Measurements from ENCODE around the gene LARGE1. TPM values are rescaled to one million over a fixed set of nuclear protein-coding genes. Genes with fewer than 3 reads are reported as not detected.

The LARGE1 gene
- total RNA-seq, 1 donor: 22.8 TPM

DNA sequence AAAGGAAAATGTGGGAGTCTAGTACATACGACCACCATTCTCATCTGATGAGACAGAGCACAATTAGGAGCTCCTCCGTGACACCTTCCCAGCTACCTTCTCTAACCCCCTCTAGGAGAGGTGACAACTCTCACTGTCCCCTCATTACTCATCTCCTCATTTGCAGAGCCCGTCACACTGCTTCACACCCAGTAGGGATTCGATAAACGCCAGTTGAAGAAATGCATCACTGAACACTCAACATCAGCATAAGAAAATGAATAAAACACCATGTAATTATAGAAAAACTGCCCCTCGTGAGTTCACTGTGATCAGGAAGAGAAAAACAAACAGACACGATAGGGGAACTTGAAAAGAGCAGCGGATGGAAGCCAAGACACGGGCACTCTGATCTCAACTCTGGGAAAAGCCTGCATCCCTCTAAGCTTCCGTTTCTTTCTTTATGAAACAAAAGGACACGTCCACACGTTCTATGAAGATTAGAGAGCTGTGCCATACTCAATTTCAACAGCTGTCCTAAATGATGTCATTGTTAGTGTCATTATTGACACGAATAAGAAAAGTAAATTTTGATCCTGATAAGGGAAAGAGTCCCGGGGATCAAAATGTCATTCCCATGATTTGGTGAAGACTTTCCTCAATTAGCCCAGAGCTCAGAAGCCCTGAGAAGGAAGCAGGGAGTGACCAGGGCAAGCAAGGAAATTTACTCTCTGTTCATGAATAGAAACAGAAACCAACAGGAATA is 356.9 kb downstream of the LARGE1 start:
- no peak for TF ChIP-seq CTCF (IDR thresholded peaks at IDR 0.05; ENCODE audit: extremely low read depth, low read depth, low read length)
- DNase-seq (ENCODE audit: insufficient read length, low spot score, missing footprints): no peak
- Histone ChIP-seq H3K9me3 (ENCODE audit: low read depth, low read length) (no peaks in the 10 kb centered on the region), H3K27me3 (ENCODE audit: insufficient read depth, low read length) (no peaks in the 10 kb centered on the region), H3K4me3 (ENCODE audit: insufficient read depth, low read length) (no peak overlapping the region), H3K36me3 (ENCODE audit: insufficient read depth, low read length) (no peaks in the 10 kb centered on the region), H3K79me2 (ENCODE audit: insufficient read depth, low read length) (no peaks in the 10 kb centered on the region), H3K4me1 (ENCODE audit: insufficient read depth, low read length) (no peaks in the 10 kb centered on the region), H3K4me2 (ENCODE audit: insufficient read depth, low read length) (no peak overlapping the region), H2AFZ (ENCODE audit: low read length) (no peak overlapping the region), H3K27ac (ENCODE audit: low read depth, low read length) (no peak overlapping the region), H4K20me1 (ENCODE audit: insufficient read depth, low read length) (no peaks in the 10 kb centered on the region)

DNA sequence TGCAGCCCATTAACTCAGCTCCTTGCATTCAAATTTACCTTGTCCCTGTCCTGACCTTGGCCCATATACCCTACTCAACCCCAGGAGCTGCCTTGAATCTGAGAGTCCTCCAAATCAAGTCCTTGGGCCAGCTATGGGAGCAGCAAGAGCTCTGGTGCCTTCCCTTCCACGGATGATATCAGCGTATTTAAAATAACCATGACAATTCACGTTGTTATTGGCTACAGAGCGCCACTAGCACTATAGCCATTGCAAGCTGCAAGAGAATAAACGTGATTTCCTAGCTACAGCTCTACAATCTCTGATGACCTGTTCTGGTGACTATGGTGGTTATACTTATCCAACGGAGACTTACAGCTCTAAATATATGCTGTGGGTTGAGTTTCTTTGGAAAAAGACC is 357.8 kb downstream of the LARGE1 start:
- Histone ChIP-seq H2AFZ (ENCODE audit: low read length) (no peak overlapping the region), H3K4me1 (ENCODE audit: insufficient read depth, low read length) (no peaks in the 10 kb centered on the region), H3K4me2 (ENCODE audit: insufficient read depth, low read length) (no peak overlapping the region), H4K20me1 (ENCODE audit: insufficient read depth, low read length) (no peaks in the 10 kb centered on the region), H3K27ac (ENCODE audit: low read depth, low read length) (no peak overlapping the region), H3K36me3 (ENCODE audit: insufficient read depth, low read length) (no peaks in the 10 kb centered on the region), H3K27me3 (ENCODE audit: insufficient read depth, low read length) (no peaks in the 10 kb centered on the region), H3K9me3 (ENCODE audit: low read depth, low read length) (no peaks in the 10 kb centered on the region), H3K79me2 (ENCODE audit: insufficient read depth, low read length) (no peaks in the 10 kb centered on the region), H3K4me3 (ENCODE audit: insufficient read depth, low read length) (no peak overlapping the region)
- TF ChIP-seq CTCF (IDR thresholded peaks at IDR 0.05; ENCODE audit: extremely low read depth, low read depth, low read length): no peak
- DNase-seq (ENCODE audit: insufficient read length, low spot score, missing footprints): no peak

DNA sequence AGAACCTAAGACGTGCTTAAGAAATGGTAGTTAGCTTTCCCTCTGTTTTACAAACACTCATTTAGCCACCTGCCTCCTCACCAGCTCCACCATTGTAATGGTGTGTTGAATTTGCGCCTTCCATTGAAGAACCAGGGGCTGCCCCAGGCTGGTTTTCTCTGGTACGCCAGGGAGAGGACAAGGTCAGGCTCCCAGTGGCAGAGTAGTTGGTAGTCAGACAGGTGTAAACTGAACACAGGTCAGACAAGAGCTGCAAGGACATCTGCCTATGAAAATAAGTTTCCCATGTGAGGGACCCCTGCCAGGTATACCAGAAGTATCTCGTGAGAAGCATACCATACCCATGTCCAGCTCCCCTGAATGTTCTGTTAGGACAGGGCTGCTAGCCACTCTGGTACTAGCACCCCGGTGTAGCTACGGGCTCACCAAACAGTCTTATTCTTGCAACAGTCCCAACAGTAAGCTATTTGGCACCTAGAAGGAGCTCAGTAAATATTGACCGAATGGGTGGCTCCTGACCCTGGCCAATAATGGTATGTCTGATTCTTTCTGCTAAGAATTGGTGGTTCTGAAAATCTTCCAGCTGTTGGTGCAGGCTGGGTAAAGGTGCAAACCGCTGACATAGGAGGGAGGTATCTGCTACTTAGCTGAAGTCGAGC is 359.0 kb downstream of the LARGE1 start:
- H3K27me3 ChIP-seq (ENCODE audit: insufficient read depth, low read length): no peaks in the 10 kb centered on the region
- TF ChIP-seq CTCF (IDR thresholded peaks at IDR 0.05; ENCODE audit: extremely low read depth, low read depth, low read length): no peak
- H2AFZ ChIP-seq (ENCODE audit: low read length): no peak overlapping the region
- no peak overlapping the region for H3K27ac ChIP-seq (ENCODE audit: low read depth, low read length)
- no peak overlapping the region for H3K4me2 ChIP-seq (ENCODE audit: insufficient read depth, low read length)
- H3K4me3 ChIP-seq (ENCODE audit: insufficient read depth, low read length): no peak overlapping the region
- H3K36me3 ChIP-seq (ENCODE audit: insufficient read depth, low read length): no peaks in the 10 kb centered on the region
- no peaks in the 10 kb centered on the region for H3K4me1 ChIP-seq (ENCODE audit: insufficient read depth, low read length)
- no peak for DNase-seq (ENCODE audit: insufficient read length, low spot score, missing footprints)
- H3K79me2 ChIP-seq (ENCODE audit: insufficient read depth, low read length): no peaks in the 10 kb centered on the region
- no peaks in the 10 kb centered on the region for H3K9me3 ChIP-seq (ENCODE audit: low read depth, low read length)
- no peaks in the 10 kb centered on the region for H4K20me1 ChIP-seq (ENCODE audit: insufficient read depth, low read length)

GRCh38 chr22:33557836-33558235 is 362.4 kb downstream of the LARGE1 start:
- Histone ChIP-seq H3K4me2 (ENCODE audit: insufficient read depth, low read length) (no peak overlapping the region), H3K4me1 (ENCODE audit: insufficient read depth, low read length) (no peaks in the 10 kb centered on the region), H3K79me2 (ENCODE audit: insufficient read depth, low read length) (no peaks in the 10 kb centered on the region), H3K4me3 (ENCODE audit: insufficient read depth, low read length) (no peak overlapping the region), H3K36me3 (ENCODE audit: insufficient read depth, low read length) (no peaks in the 10 kb centered on the region), H3K27ac (ENCODE audit: low read depth, low read length) (no peak overlapping the region), H3K9me3 (ENCODE audit: low read depth, low read length) (no peaks in the 10 kb centered on the region), H2AFZ (ENCODE audit: low read length) (no peak overlapping the region), H3K27me3 (ENCODE audit: insufficient read depth, low read length) (no peaks in the 10 kb centered on the region), H4K20me1 (ENCODE audit: insufficient read depth, low read length) (no peaks in the 10 kb centered on the region)
- no peak for TF ChIP-seq CTCF (IDR thresholded peaks at IDR 0.05; ENCODE audit: extremely low read depth, low read depth, low read length)
- DNase-seq (ENCODE audit: insufficient read length, low spot score, missing footprints): no peak

Data from osteoblast (primary cell).